Activated CD4-positive, CD25-positive, alpha-beta regulatory T cell treated with anti-CD3 and anti-CD28 coated beads, Interleukin-2, amount 50 U/mL, for 16 hours (primary cell): Measurements from ENCODE around the gene RASGRF1.

Source experiments
- DNase-seq: peaks from one replicate; pipeline ENCODE4 v3.0.0-alpha.2; 2020; ENCODE audit warnings: low read depth, low spot score

Gene RASGRF1

GRCh38 chr15:79067969-79068368, 22.6 kb downstream of the RASGRF1 start:
- DNase-seq: no peak

- DNase-seq: no peak
Measured at GRCh38 chr15:79067072-79067833, 23.3 kb downstream of the RASGRF1 start.

GRCh38 chr15:79066391-79067071, 24.0 kb downstream of the RASGRF1 start:
- DNase-seq: no peak

DNA sequence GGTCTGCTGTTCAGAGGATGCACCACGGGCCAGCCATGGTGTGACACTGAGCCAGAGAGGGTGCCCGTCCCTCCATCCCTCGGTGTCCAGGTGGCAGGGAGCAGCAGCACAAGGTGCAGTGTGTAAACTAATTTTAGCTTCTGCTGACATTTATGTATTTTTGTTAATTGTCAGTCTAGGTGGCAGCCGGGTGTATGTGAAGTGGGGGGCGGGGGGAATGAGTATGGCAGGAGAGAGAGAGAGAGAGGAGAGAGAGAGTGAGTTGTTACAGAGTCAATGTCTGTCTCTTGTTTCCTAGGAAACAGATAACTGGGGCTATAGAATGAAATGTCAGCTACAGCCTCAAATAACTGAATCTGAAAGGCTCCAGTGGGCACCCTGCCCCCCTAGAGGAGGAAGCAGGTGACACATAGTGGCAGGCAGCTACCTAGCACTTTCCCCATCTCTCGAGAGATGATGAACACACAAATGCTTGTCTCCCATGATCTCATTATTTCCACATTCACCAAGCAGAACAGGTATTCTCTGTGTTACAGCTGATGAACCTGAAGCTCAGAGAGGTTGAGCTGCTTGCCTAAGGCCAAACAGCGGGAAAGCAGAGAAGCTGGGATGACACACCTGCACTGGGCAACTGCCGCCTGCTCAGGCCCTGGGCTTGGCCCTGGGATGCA, 24.7 kb downstream of the RASGRF1 start:
- DNase-seq: no peak

GRCh38 chr15:79065361-79065705, 25.2 kb downstream of the RASGRF1 start:
- no peak for DNase-seq

DNA sequence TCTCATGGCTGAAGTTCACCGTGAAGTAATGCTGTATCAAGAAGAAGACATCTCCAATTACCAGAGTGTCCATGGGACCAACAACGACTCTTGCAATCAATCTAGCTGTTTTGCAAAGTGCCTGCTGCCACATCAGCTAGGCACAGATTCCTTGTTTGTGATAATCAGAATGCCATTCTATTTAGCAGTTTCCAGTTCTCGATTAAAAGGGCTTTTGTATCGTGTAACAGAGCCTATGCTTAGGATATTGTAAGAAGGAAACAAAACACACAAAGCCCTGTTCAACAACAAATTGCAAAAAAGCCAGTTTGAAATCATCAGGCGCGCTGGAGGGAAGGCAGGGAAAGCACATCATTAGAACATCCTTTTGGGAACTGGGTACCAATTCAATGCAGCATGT, 26.1 kb downstream of the RASGRF1 start:
- DNase-seq: no peak

- no peak for DNase-seq
Measured at GRCh38 chr15:79060175-79060574, 30.4 kb downstream of the RASGRF1 start.

- DNase-seq: no peak
Measured at GRCh38 chr15:79059081-79059572, 31.5 kb downstream of the RASGRF1 start.

DNA sequence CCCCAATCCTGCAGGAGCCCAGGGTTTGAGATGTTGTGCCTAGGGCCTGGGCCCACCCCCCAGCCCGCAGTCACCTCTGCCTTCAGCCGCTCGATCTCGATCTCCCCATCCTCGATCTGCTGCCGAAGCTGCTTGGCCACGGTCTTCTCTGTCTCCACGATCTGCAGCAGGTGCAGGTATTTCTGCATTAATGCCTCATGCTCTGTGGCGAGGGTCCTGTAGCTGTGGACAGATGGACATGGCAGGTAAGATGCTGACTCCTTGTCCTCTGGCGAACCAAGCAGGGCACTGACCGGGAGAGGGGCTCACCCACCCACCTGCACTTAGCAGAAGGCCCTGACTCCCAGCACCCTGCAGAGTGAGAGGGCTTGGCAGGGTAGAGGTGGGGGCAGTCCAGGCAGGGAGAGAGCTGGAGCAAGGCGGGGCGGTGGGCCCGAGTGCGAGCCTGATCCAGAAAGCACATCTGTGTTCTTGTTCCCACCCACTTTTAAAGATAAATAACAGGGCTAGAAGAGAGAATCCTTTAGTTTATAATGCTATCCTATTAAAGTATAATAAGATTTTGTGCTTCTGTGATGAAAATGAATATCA, 32.2 kb downstream of the RASGRF1 start:
- no peak for DNase-seq

GRCh38 chr15:79057050-79057449, 33.5 kb downstream of the RASGRF1 start:
- no peak for DNase-seq

GRCh38 chr15:79054350-79054749, 36.2 kb downstream of the RASGRF1 start:
- no peak for DNase-seq

- no peak for DNase-seq
Measured at GRCh38 chr15:79053894-79054293, 36.7 kb downstream of the RASGRF1 start.

GRCh38 chr15:79051941-79052731, 38.4 kb downstream of the RASGRF1 start:
- no peak for DNase-seq

- DNase-seq: no peak
Measured at GRCh38 chr15:79051029-79051428, 39.6 kb downstream of the RASGRF1 start.

DNA sequence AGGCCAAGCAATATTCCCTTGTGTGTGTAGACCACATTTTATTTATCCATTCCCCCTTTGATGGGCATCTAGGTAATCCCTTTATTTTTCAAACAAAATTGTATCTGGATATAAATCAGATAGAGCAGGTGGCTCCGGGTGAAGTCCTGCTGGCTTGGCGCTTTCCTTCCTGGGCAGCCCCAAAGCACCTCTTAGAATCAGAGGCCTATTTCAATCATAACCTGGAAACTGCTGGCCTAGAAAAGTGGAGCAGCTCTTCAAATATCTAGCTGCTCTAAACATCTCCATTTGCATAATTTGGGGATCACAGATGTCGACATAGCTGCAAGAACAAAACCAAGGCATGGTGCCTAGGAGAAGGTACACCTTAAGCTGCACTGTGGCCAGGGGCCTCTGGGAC, 40.2 kb downstream of the RASGRF1 start:
- no peak for DNase-seq

GRCh38 chr15:79049416-79049815, 41.2 kb downstream of the RASGRF1 start:
- no peak for DNase-seq

DNA sequence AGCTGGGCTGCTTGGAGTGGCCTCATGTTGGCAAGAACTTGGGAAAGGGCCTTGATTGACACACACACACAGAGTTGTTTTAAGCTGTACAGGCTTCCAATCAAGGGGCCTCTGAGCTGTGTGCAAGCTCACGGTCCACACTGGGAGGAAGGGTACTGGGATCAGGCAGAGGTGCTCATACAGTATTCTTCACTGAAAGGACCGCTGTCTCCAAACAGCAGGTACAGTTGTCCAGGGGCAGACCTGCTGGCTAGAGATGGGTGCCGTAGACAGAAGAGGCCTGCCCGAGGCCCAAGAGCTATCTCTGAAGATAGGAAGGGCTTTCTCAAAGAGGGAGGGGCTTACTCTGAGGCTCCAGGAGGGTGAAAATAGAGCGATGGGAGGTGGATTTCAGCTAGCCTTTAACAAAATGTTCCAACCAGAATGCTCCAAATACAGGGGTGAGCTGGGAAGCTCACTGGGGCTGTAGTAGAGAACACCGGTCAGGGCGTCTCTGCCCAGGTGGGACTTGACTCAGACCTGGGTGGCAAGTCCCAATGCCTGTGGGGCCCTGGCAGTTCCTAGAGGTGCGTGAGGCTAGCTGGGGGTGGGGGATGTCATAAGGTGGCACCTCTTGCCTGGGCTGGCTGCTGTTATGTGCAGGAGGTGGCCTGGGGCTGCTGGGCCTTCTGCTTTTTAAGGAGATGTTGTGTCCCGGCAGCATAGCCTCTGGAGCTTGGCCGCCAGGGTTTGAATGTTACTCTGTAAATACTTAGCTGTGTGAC, 42.7 kb downstream of the RASGRF1 start:
- DNase-seq: no peak

- DNase-seq: no peak
Measured at GRCh38 chr15:79046691-79047404, 43.7 kb downstream of the RASGRF1 start.

DNA sequence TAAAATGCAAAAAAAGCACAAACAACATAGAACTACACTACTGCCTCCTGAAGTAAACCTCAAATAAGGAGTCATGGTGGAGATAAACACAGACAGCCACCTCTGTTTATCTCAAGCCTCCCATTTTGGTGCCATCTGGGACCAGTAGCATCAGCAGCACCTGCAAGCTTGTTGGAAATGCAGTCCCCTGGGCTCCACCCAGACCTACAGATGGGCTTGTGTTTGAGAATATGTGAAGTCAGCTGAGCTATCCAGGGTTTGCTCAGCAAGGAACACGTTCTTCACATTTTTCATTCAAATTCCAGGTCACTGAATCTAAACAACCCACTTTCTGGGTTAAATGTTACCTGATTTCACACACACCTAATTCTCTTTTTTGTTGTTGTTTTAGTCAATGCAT, 45.5 kb downstream of the RASGRF1 start:
- DNase-seq: no peak
